ENCODE data around the gene NT5C2. TPM values are rescaled to one million over a fixed set of nuclear protein-coding genes. Genes with fewer than 3 reads are reported as not detected.
A peak's percentile ranks its signal among the peaks of the same experiment; 100 is the strongest.

The NT5C2 gene
- total RNA-seq, 1 donor from 2014 or later, result 21.3 TPM

DNA sequence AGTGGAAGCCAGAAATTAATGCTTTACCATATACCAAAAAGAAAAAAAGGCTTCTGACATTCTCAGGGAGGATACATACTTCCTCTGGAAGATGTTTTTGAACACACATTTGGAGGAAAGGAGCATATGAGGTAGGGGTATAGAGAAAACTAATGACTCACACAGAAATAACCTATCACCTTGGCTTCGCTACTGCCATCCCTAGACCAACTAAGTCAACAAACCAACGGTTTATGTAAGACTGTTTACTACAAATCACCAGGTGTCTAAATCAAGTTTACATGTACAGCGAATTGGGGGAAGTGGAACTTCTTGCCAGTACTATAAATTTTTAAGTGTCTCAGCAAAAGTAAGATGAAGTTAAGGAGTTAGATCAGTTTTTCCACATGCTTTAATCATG lies 96.9 kb downstream of the NT5C2 start:
- ATAC-seq (peak; percentile 88), DNase-seq (ENCODE audit: low spot score) (no peak)

DNA sequence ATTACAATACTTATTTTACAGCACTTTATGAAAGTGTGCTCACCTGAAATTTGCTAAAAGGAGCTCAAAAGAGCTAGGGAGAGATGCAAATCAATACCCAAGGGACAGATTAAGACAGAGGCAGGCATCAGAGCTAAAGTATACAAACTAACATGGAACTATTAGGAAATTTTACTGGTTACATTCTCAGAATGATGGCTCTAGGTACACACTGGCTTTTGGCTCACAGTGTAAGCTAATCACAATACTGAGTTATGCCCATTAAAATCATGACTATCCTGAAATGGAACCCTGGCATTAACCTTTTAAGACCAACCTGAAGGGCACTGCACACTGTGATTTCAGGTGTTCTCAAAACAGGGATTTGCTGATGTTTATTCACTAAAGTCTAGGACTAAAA lies 98.1 kb downstream of the NT5C2 start:
- no peak for DNase-seq (ENCODE audit: low spot score)
- ATAC-seq, result peak; percentile 55

DNA sequence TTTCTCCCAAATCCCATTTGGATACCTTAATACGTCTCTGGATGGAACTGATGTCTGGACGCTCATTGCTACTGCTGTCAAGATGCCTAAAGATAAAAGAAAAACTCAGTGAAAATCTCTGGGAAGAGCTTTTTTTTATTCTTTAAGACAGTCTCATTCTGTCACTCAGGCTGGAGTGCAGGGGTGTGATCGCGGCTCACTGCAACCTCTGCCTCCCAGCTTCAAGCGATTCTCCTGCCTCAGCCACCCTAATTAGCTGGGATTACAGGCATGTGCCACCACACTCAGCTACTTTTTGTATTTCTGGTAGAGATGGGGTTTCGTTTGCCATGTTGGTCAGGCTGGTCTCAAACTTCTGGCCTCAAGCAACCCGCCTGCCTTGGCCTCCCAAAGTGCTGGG lies 102.2 kb downstream of the NT5C2 start:
- DNase-seq (ENCODE audit: low spot score), result no peak
- no peak for ATAC-seq

DNA sequence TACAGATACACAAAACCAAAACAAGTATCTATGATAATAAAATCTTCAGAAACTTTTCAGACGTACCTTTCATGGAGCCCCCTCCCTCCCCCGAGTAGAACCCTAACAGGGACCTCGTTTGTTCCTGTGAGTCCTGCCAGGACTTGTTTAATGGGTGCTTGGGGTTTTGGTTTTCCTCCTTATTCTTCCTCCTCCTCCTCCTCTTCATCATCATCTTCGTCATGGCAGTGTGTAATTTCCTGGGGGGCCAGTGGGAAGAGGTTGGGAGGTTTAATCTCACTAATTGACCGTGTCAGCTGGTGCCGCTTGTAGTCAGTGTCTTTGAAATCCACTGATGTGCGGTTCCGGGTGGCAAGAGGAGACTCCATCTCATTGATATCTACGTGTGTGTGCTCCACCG lies 103.6 kb downstream of the NT5C2 start:
- ATAC-seq (no peak), DNase-seq (ENCODE audit: low spot score) (no peak)

DNA sequence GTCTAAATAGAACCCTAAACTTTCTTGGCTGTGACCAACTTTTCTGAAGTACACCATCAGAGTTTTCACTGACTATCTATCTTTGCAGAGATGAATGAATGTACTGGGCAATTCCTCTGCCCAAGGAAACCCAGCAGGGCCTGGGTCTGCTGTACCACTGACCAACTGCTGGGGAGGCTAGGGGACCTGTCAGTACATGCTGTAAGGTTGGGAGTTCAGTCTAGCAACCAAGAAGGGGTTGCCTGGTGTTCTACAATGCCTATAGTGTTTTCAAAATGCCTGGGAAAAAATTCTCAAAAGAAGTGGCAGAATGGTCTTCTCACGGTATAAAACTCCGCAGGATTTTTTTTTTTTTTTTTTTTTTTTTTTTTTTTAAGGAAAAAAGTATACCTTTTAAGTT lies 106.3 kb downstream of the NT5C2 start:
- ATAC-seq, result no peak
- no peak for DNase-seq (ENCODE audit: low spot score)

DNA sequence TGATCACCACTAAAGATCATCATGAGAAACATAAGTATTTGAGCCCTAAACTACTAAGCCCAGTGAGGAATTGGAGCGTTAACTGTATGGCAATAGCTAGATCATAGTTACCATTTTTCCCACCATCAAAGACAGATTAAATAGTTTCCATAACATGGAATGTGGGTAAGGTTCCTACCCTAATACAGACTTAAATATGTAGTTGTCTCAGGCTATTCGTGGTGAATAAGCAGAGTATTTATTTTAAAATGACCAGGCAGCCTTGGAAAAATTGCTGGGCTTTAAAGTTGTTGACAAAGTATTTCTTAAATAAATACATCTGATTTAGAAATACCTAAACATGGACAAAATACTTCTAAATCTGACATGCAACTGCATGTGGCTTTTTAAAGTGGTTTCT lies 106.8 kb downstream of the NT5C2 start:
- ATAC-seq (no peak), DNase-seq (ENCODE audit: low spot score) (no peak)

DNA sequence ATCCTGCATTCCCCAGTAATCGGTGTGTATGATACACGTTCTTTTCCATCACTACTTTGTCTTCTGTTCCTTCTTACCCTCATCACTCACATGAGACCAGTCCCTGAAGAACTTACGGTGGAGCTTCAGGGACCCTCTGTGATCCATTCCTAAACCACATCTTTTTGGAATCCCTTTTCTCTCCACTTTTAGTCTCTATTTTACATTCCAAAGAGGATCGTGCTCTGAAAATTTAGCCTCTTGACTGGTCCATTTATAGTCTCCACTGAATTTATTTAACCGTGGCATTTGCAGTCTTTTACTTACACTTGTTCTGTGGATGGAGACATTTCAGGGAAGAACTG lies 109.1 kb downstream of the NT5C2 start:
- no peak for DNase-seq (ENCODE audit: low spot score)
- ATAC-seq, result no peak

DNA sequence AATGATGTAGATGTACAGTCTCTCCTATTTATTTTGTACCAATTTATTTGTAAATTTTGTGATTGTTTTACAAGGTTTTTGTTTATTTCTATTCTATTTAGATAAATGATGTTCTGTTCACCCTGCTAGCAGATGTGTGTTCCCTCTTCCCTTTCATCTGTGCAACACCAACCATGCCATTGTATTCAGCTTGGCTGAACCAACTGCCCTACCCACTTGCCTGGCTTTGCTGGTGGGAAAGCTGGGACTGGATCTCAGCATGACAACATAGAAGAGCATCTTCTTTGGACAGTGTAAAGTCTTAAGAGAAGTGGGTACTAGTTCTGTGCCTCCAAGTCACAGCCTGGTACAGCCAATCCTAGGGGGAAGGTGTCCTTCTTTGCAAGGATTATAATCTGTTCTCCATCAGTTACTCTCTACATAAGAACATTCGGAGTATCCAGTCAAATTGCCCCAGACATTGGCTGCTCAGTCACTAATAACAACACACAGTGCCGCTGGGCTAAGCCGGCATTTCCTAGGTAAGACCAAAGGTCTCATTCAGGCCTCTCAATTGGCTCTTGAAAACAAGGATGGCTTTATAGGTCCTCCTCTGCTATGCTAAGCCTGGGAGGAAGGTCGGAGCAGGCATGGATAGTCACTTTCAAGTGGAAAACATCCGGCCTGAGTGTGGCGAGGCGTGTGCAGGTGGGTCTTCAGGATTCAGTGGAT lies 109.7 kb downstream of the NT5C2 start:
- ATAC-seq, result peak; percentile 20

DNA sequence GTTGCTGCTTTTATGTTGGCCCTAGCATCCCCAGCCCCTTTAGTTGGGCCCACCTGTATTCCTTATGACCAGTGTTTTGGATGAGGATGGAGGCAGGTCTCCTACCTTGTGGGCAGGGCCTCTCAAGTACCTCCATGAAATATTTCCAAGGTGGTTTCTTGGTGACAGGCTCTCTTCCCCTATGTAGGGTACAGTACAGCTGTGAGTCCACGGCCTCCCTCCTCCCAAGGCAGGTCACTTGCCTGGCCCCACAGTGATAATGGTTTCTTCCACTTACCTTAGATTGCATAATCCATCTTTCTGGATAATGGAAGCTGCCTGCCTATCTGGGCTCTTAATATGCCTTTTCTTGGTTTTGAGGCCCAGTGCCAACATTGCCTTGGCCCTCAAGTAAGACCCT lies 110.4 kb downstream of the NT5C2 start:
- ATAC-seq (no peak), DNase-seq (ENCODE audit: low spot score) (no peak)

More for the DNA sequence above, 109.7 kb downstream of the NT5C2 start:
- no peak for DNase-seq (ENCODE audit: low spot score)

DNA sequence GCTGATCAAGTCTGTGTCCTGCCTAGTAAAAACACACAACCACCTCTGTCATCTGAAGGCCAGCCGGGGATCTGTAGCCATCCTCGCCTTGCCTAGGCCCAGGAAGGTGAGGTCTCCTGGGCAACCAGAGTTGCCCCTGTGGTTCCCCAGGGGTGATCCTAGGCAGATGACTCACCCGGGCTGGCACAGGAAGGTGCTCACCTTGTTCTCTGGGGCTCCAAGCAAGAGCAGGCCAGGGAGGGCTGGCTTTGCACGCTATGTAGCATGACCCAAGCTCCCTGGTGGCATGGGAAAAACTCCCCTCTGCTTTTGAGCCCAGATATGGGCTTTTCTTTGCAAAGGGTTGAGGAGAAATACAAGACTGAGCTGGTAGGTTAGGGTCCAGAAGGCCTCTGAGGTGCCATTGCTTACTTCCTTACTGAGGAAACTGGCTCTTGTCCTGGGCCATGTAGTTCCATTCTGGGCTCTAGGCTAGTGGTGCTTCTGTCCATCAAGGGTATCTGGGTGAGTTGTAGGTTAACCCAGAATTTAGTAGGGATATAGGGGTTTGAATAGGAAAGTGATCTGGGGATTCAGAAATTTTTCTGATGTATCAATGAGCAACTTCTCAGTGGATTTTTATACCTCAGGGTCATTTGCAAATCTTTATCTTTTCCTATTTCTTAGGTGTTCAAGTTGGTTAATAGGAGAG lies 112.0 kb downstream of the NT5C2 start:
- DNase-seq (ENCODE audit: low spot score), result no peak
- ATAC-seq, result peak; percentile 13

DNA sequence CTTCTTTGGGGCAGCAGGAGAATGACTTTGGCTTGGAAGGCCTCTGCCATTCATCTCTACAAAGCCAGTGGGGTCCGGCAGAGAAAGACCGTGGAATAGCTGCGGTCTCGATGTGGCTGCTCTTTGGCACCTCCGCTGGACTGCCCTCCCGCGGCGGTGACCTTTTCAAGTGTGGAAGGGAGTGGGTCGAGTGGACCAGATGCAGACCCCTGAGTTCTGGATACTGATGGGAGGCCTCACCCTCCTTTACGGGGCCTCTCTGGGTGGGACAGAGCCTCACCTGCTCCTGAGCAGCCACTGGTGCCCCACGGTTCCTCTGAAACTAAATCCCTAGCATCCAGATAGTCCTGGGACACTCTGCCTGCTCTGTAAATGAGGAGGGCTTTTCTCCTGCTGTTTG lies 113.1 kb downstream of the NT5C2 start:
- no peak for DNase-seq (ENCODE audit: low spot score)
- ATAC-seq, result no peak

DNA sequence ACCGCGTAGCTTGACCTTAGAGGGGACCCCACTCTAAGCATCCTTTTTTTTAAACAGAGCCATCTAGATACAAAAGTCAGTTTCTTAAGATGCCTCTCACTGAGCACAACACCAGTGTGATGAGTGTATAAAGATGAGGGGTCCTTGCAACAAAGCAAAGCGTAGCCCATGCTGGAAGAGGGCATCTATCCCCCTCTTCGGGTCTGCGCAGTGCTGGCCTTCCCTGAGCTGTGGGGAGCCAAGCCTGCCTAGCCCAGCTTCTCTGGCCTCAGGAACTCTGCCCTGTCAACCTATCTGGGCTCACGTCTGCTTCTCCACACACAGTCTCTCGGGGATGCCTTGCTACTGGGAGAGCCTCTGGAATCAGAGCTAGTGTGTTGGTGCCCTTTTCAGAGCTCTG lies 114.0 kb downstream of the NT5C2 start:
- ATAC-seq, result no peak

DNA sequence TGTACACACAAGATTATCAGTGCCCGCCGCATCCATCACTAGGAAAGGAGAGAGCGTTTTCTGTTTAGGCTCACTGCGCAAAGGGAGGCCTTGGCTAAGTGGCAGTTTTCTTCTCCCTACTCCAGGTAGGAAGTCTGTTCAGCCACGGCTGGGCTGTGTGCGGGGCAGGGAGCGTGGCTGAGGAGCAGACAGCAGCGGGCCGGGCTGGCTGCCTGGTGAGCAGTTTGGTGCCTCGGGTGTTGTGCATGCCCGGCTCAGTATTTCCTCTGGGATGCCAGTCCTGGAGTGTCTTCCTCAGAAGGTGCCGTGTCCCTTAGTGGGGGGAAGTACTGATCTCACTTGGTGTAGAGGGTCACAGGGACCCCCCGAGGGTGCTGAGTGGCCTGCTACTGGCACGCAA lies 114.4 kb downstream of the NT5C2 start:
- DNase-seq (ENCODE audit: low spot score) (no peak), ATAC-seq (no peak)

More for the DNA sequence above, 114.0 kb downstream of the NT5C2 start:
- DNase-seq (ENCODE audit: low spot score), result no peak

DNA sequence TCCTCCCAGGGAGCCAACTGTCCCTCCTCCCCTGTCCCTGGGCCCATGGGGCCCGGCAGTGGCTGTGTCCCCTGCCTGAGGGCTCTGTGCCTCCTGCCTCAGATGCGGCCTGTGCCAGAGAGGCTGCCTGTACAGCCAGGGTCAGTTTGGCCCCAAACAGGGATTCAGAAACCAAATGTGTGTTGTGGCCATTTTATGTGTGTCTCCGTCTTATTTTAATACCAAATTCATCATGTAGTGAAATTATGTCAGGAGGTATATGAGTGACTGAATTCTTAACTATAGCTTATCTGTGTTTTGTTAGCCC lies 114.8 kb downstream of the NT5C2 start:
- ATAC-seq (no peak), DNase-seq (ENCODE audit: low spot score) (no peak)

DNA sequence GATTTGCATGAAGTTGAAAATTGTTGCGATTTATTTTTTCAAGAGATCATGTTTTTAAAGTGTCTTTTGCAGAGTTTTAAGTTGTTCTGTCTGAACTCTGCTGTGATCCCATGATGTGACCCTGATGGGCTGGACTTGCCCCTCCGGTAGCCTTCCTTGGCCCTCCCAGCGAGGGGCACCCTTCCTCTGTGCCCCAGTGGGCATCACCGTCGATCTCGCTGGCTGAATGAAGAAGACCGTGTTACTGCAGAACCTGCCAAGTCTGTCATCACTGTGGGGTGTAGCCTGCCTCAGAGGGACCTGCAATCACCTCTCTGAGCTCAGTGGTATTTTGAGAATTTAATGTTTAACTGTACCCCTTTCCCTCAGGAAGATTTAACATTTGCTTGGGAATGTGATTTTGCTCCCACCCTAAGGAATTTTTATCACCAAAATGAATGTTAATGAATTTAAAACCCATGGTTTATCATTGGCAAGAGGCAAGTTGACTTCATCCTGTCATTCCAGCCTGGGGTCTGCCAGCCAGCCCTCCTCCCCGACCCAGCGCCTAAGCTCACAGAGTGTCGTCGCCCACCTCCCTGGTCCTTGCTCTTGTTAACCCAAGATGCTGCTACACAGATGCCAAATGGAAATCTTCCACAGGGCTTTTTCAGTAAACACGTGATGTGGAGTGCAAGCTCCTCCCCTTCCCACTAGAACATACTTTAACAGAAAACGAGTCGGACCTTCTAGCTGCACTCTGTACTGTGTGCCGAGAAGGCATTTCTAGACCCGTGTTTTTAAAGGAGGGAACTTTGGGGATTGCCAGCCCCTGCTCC lies 115.4 kb downstream of the NT5C2 start:
- no peak for ATAC-seq
- DNase-seq (ENCODE audit: low spot score), result no peak

DNA sequence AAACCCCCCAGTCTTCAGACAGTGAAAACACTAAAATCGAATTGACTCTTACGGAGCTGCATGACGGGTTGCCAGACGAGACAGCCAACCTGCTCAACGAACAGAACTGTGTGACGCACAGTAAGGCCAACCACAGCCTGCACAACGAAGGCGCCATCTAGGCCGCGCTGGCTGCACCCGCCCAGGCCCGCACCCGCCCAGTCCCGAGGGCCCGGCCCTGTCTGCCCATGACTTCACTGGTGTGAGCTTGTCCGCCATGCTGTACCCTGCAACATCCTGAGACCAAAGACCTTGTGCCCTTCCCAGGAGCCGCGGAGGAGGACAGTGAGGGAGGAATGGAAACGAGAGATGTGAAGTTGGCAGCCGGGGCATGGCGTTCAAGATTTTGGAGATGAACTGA lies 116.1 kb downstream of the NT5C2 start:
- no peak for ATAC-seq
- no peak for DNase-seq (ENCODE audit: low spot score)

DNA sequence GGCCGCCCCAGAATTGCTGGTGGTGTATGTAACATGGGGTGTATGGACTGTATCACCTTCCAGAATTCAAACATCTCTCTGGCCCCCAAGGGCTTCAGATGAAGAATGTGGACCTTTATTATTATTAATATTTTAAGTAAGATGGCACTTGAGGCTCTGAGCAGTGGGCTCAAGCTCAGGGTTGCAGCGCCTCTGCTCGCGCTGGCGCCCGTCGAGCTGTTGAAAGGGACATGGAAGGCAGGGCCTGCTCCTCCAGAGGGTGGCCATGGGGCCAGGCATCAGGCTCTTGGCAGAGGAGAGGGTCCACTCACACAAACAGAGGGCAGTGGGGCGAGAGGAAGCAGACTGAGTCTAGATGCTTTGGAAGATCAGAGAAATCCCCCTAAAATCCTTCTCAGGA lies 120.2 kb downstream of the NT5C2 start:
- ATAC-seq (no peak), DNase-seq (ENCODE audit: low spot score) (no peak)

DNA sequence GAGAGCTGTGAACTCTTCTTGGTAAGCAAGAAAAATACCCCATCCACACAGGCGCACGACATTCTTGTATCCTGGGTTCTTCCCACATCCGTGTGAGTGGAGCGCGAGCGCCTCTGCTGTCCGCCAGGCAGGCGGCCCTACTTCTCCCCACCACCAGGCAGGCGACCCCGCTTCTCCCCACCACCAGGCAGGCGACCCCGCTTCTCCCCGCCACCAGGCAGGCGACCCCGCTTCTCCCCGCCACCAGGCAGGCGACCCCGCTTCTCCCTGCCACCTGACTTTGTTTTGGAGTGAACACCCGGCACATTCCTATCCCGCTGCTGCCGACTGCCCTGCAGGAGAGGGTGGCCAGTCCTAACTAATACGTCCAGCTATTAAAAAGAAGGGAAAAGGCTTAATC lies 120.8 kb downstream of the NT5C2 start:
- no peak for ATAC-seq
- DNase-seq (ENCODE audit: low spot score), result no peak

DNA sequence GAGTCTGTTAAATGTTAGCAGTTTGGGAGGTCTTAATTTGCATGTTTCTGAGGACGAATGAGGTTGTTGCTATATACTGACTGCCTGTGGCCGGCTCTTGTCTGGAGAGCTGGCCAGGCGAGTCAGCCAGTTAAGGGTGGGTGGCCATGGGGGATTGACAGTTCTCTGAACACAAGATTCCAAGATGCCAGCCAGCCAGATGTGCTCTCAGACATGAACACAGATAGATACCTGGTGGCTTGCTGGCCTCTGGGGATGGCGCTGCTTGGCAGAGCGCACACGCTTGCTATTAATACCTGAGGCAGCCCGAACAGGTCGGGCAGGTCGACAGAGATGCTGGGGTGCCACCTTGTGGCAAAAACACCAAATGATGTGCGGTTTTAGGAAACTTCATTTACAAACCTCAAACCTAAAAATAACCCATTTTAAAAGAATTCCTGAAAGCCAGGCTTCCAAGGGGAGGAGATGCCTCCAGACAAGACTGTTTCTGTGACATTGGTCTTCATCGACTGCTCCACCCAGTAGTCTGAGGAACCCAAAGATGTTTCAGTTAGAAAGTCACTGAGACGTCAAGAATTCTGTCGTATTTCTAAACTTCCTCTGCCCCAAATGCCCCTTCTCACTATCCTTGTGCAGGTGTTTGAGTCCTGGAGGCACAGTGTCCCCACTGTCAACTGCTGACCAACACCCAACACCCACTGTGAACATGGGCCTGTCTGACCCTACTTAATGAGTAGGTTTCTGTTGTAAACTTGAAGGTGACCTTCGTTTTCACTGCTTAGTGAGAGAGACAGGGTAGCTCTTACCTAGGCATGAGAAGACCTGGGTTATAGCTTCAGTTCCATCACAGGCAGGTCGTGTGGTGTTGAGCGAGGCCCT lies 123.4 kb downstream of the NT5C2 start:
- peak; percentile 97 for ATAC-seq

DNA sequence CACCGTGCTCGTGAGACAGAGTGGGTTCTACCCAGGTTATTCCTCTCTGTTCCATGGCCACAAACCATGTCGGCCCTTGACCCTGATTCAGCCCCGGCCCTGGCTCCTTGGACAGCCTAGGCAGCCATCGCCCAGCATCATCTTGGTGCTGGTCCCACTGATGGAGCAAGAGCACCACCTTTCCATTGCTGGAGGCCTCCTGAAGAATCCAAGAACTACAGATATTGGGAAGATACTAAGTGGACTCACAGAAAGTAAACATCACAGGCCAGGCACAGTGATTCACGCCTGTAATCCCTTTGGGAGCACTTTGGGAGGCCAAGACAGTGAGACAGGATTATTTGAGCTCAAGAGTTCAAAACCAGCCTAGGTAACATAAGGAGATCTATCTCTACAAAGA lies 125.1 kb downstream of the NT5C2 start:
- DNase-seq (ENCODE audit: low spot score) (no peak), ATAC-seq (no peak)

More for the DNA sequence above, 123.4 kb downstream of the NT5C2 start:
- DNase-seq (ENCODE audit: low spot score), result peak; percentile 65

DNA sequence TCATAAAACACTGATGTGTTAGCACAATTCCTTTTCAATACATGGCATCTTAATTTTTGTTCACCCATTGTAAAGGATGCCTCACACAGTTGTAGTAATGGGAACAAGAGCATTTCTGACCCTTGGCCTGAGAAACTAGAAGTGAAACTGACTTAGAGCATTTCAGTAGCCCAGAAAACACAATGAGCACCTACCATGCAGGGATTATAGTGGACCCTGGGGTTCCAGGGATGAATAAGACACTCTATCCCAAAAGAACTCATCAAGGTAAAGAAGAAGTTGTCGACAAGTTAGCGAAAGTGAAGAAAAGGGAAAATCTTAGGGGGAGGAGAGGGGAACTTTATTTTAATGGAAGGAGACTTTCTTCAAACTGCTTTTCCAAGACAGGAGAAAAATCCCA lies 125.6 kb downstream of the NT5C2 start:
- DNase-seq (ENCODE audit: low spot score) (no peak), ATAC-seq (no peak)

Measured in left lobe of liver (tissue), 2 donors.